ENCODE results near the gene LIN9. TPM values are rescaled to one million over a fixed set of nuclear protein-coding genes. Genes with fewer than 3 reads are reported as not detected.

LIN9 gene
- total RNA-seq, 1 donor from 2014 or later = 8.2 TPM

- no peaks in the 10 kb centered on the region for H3K27me3 Mint-ChIP-seq
- H3K9me3 Mint-ChIP-seq (ENCODE audit: low read depth) = no peaks in the 10 kb centered on the region
- H3K4me3 Mint-ChIP-seq (ENCODE audit: low read depth) = no peak overlapping the region
- no peak for DNase-seq (ENCODE audit: low spot score, unreplicated experiment)
- TF ChIP-seq CTCF (IDR thresholded peaks at IDR 0.05; ENCODE audit: unreplicated experiment) = no peak
- no peak overlapping the region for H3K27ac Mint-ChIP-seq
- no peaks in the 10 kb centered on the region for H3K4me1 Mint-ChIP-seq (ENCODE audit: low read depth)
- peaks cover 11% of the 10 kb centered on the region for H3K36me3 Mint-ChIP-seq (ENCODE audit: insufficient read depth)
These were observed 75.7 kb downstream of the LIN9 start for GRCh38 chr1:226233293-226233692.

GRCh38 chr1:226226601-226227000 lies 82.4 kb downstream of the LIN9 start:
- peaks cover 8% of the 10 kb centered on the region for H3K36me3 Mint-ChIP-seq (ENCODE audit: insufficient read depth)
- H3K27me3 Mint-ChIP-seq = peaks cover 39% of the 10 kb centered on the region
- H3K4me3 Mint-ChIP-seq (ENCODE audit: low read depth) = no peak overlapping the region
- H3K9me3 Mint-ChIP-seq (ENCODE audit: low read depth) = no peaks in the 10 kb centered on the region
- no peak overlapping the region for H3K27ac Mint-ChIP-seq
- peaks cover 2% of the 10 kb centered on the region for H3K4me1 Mint-ChIP-seq (ENCODE audit: low read depth)
- DNase-seq (ENCODE audit: low spot score, unreplicated experiment) = no peak
- no peak for TF ChIP-seq CTCF (IDR thresholded peaks at IDR 0.05; ENCODE audit: unreplicated experiment)

GRCh38 chr1:226223786-226224244 lies 85.1 kb downstream of the LIN9 start:
- Mint-ChIP-seq H3K4me3 (ENCODE audit: low read depth) (peak overlapping the region; percentile 83), H3K27ac (no peak overlapping the region), H3K9me3 (ENCODE audit: low read depth) (no peaks in the 10 kb centered on the region), H3K36me3 (ENCODE audit: insufficient read depth) (peaks cover 5% of the 10 kb centered on the region), H3K4me1 (ENCODE audit: low read depth) (peaks cover 3% of the 10 kb centered on the region), H3K27me3 (peaks cover 53% of the 10 kb centered on the region)
- TF ChIP-seq CTCF (IDR thresholded peaks at IDR 0.05; ENCODE audit: unreplicated experiment) = peak; percentile 42
- peak; percentile 37 for DNase-seq (ENCODE audit: low spot score, unreplicated experiment)

- H3K4me1 Mint-ChIP-seq (ENCODE audit: low read depth) = peaks cover 3% of the 10 kb centered on the region
- TF ChIP-seq CTCF (IDR thresholded peaks at IDR 0.05; ENCODE audit: unreplicated experiment) = no peak
- peak; percentile 32 for DNase-seq (ENCODE audit: low spot score, unreplicated experiment)
- H3K4me3 Mint-ChIP-seq (ENCODE audit: low read depth) = peak within 1 kb of the TSS; percentile 83
- H3K36me3 Mint-ChIP-seq (ENCODE audit: insufficient read depth) = peaks cover 5% of the 10 kb centered on the region
- no peaks in the 10 kb centered on the region for H3K9me3 Mint-ChIP-seq (ENCODE audit: low read depth)
- peaks cover 53% of the 10 kb centered on the region for H3K27me3 Mint-ChIP-seq
- H3K27ac Mint-ChIP-seq = peak within 1 kb of the TSS; percentile 37
These were observed 85.7 kb downstream of the LIN9 start, which contains the start of gene MIXL1 for GRCh38 chr1:226223157-226223785. Gene MIXL1, plus strand, starts transcription at chr1:226223664. Its CDS starts 18 bp downstream, at chr1:226223682.

- no peak overlapping the region for H3K27ac Mint-ChIP-seq
- no peaks in the 10 kb centered on the region for H3K9me3 Mint-ChIP-seq (ENCODE audit: low read depth)
- peak overlapping the region; percentile 7 for H3K4me3 Mint-ChIP-seq (ENCODE audit: low read depth)
- no peak for DNase-seq (ENCODE audit: low spot score, unreplicated experiment)
- no peak for TF ChIP-seq CTCF (IDR thresholded peaks at IDR 0.05; ENCODE audit: unreplicated experiment)
- H3K4me1 Mint-ChIP-seq (ENCODE audit: low read depth) = peaks cover 3% of the 10 kb centered on the region
- H3K27me3 Mint-ChIP-seq = peaks cover 53% of the 10 kb centered on the region
- H3K36me3 Mint-ChIP-seq (ENCODE audit: insufficient read depth) = peaks cover 5% of the 10 kb centered on the region
These were observed 86.3 kb downstream of the LIN9 start for GRCh38 chr1:226222686-226223085.

Data from progenitor cell of endocrine pancreas (in vitro differentiated cells).